Suppressor macrophage treated with lipopolysaccharide for 4 hours (primary cell): Measurements from ENCODE around the gene GPR35.
"Not testable (repeated sequence)": the region's sequence is repeated elsewhere in the genome, so short reads cannot be mapped to it uniquely, and the experiment has no call there.

ENCODE experiments used
- DNase-seq: peaks from one replicate; pipeline ENCODE4 v3.0.0-alpha.2; 2020

GPR35 gene

GRCh38 chr2:240603081-240603835, 22.0 kb upstream of the GPR35 start:
- no peak for DNase-seq

DNA sequence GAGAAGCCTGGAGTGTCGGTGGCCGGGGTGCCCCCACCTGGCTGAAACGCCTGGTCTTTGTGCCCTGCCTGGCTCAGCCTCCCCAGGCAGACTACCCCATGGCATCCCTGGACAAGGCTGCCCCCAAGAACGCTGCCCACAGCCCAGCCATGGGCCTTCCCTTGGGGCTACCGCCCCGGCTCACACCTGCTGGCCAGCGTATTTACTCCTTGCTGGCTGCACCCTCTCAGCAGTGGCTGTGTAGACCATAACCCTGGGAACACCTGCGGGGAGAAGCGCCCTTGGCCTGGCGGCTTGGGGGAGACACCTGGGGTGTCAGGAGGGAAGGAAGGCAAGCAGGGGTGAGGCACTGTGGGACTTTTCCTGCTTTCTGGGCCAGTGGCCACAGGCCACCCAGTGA, 21.4 kb upstream of the GPR35 start:
- no peak for DNase-seq

- peak; percentile 86 for DNase-seq
Measured at GRCh38 chr2:240604291-240604938, 20.9 kb upstream of the GPR35 start.

- DNase-seq = no peak
Measured at GRCh38 chr2:240604939-240605716, 20.2 kb upstream of the GPR35 start.

DNA sequence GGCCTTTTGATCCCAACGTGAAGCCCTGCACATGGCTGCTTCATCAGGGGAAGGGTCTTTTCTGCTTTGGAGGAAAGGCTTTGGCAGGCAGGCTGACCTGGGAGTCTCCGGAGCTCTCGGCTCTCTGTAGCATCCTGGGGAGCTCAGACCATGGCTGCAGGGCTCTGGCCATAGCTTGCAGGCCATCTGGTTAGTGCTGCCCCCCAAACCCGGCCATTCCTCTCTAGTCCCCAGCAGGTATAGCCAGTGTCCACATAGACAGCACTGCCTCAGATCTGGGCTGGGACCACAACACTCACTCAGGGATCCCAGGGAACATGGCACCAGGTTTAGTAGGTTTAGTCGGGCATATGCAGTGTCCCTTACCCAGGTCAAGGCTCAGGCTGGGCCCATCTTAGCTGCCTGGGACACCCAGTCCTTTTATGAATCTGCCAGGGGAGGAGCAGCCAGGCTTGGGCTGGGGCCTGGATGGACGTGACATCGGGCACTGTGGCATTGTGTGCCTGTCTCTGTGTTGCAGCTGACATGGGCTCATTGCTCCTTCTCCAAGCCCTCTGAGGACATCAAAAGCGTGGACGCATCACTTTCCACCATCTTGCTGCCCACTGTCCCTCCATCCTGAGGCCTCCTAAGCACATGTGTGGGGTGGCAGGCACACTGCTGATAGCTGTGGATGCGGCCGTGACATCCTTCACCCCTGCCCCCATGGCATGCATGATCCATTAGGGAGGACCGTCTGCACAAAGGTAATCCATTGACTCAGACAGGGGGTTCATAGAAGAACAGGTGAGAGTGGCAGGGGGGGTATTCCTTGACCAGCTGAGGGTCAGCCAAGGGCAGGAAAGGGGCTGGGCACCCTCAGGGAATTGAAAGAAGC, 19.2 kb upstream of the GPR35 start:
- no peak for DNase-seq

- peak; percentile 56 for DNase-seq
Measured at GRCh38 chr2:240611601-240612210, 13.6 kb upstream of the GPR35 start.

DNA sequence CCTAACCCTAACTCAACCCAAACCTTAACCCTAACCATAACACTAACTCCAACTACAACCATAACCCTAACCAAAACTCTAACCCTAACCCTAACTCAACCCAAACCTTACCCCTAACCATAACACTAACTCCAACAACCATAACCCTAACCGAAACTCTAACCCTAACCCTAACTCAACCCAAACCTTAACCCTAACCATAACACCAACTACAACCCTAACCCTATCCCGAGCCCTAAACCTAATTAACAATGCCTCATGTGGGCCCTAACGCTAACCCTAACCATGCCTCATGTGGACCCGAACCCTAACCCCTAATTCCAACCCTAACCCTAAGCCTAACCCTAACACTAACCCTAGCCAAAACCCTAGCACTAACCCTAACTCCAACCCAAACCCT, 11.5 kb upstream of the GPR35 start:
- DNase-seq = no peak

GRCh38 chr2:240614391-240614790, 10.9 kb upstream of the GPR35 start:
- DNase-seq = no peak

DNA sequence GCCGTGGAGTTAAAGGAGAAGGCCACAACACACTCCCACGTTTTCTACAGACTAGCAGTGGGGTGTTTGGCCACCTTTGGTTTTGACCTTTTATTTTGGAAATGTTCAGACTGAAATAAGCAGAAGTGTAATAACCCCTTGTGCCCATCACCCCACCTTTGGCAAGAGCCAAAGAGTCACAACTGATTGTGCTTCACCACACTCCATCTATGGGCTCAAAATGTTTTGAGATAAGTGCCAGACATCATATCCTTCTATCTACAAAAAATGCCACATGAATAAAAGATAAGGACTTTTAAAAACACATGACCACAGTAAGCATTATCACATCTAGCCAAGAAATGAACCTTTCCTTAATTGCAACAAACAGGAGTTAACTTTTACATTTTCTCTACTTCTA, 9.9 kb upstream of the GPR35 start:
- DNase-seq = no peak

GRCh38 chr2:240615820-240616547, 9.3 kb upstream of the GPR35 start:
- DNase-seq = no peak

GRCh38 chr2:240616860-240617666, 8.2 kb upstream of the GPR35 start:
- DNase-seq = not testable (repeated sequence)

GRCh38 chr2:240618776-240619175, 6.5 kb upstream of the GPR35 start:
- DNase-seq = no peak

- DNase-seq = peak; percentile 80
Measured at GRCh38 chr2:240619506-240620148, 5.7 kb upstream of the GPR35 start.

DNA sequence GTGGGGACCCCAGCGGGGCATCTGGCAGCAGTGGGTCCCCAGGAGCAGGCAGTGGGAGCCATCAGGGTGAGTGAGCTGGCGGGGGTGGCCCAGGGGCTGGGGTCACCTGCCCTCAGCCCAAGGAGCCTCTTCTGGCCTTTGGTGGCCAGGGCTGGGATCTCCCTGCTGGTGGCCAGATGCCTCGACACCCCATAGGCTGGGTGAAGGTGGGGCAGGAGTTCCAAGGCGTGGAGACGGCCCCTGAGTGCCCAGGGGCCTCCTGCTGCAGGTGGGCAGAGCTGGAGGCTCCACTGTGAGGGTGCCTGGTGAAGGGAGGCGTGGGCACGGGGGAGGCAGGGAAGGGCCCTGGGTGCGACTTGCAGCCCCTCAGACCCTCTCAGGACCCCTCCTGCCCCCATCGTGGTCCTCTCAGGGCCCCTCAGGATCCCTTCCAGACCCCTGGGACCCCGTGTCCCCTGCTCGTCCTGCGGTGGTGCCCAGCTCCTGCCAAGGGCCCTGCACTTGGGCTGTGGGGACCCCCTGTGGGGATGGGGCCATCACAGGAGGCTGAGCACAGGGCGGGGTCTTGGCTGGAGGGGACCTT, 5.0 kb upstream of the GPR35 start:
- DNase-seq = no peak

DNA sequence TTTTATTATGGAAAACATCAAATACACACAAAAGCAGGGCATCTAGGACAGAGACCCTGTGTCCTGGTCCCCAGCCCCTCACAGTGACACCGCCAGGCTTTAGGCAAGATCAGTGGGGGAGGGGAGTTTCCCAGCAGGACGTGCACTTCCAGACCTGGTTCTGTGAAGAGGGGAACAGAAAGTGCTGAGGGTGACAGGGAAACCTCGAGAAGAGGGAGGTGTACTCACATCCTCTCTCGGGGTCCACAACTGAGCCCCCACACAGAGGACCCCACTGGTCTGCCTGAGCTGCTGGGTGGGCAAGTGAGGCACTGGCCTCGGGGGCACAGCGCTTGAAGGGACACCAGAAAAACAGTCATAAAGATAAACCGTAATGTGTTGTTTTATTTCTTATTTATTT, 4.4 kb upstream of the GPR35 start:
- peak; percentile 62 for DNase-seq

DNA sequence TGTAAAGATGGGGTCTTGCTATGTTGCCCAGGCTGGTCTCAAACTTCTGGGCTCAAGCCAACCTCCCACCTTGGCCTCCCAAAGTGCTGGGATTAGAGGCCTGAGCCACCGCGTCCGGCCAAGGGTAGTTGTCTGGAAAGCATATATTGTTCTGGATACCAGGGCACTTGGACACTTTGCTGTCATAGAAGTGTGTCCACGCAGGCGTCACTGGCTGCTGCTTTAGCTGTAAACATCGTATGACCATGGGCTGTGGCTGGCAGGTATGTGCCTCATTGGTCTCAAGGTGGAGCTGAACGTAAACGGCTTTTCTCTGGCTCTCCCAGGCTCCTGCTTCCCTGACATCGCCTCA, 3.2 kb upstream of the GPR35 start:
- no peak for DNase-seq

DNA sequence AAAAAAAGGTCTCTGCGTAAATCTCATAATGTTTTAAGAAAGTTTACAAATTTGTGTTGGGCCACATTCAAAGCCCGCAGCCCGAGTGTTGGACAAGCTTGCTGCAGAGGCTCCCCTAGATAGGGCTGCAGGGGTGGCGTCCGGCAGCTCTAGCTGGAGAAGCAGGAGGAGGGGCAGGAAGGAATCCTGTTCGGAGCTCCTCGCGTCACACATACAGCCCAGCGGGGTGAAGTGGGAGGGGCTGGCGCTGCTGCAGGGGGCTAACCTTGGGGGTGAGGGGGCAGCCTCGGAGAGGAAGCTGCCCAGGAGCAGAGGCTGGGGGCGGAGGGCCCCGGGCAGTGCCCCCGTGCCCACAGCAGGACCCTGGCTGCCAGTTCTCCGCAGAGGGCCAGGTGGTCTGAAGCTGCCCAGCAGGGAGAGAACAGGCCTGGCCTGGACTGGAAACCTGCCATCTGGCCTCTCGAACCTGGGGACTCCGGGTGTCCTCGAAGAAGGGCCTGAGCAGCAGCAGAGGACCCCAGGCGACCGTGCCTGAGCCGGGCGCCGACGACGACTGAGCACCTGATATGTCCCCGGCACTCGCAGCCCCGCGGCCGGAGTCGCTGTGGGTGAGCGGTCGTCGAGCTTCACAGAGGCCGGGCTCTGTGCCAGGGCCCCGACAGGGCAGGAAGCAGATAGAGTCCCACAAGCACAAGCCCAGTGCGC, 2.6 kb upstream of the GPR35 start:
- no peak for DNase-seq

DNA sequence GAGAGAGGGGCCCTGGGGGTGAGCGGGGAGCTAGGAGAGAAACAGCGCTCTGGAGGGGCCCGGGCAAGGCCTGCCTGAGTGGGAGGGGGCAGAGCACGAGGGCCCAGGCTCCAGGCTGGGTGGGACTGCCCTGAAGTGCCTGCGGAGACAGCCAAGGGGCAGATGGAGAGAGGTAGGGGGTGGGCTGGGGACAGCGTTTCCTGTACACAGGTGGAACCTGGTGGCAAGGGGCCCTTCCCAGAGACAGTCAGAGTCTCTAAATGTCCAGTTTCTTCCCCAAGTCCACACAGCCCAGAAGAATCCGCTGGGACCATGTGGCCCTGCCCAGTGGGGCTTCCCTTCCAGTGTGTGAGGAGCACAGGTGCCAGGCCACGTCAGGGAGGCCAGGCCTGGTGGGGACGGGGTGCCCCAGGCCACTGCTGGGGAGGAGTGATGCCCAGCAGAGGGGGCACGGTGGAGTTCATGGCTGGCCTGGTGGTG, 1.7 kb upstream of the GPR35 start:
- no peak for DNase-seq
